Measurements from ENCODE around the gene OTOS. TPM values are rescaled to one million over a fixed set of nuclear protein-coding genes. Genes with fewer than 3 reads are reported as not detected.

The OTOS gene
- total RNA-seq, 1 donor, result not detected

GRCh38 chr2:240137596-240138253 lies 2.7 kb downstream of the OTOS start:
- Histone ChIP-seq H3K4me1 (ENCODE audit: insufficient read depth, low read length) (peaks cover 21% of the 10 kb centered on the region), H3K4me3 (ENCODE audit: low read length) (no peak overlapping the region), H3K9me3 (ENCODE audit: low read depth, low read length) (no peaks in the 10 kb centered on the region), H3K27me3 (ENCODE audit: insufficient read depth, low read length) (no peaks in the 10 kb centered on the region)

- Histone ChIP-seq H3K4me3 (ENCODE audit: low read length) (peak overlapping the region; percentile 69), H3K27me3 (ENCODE audit: insufficient read depth, low read length) (no peaks in the 10 kb centered on the region), H3K4me1 (ENCODE audit: insufficient read depth, low read length) (peaks cover 21% of the 10 kb centered on the region), H3K9me3 (ENCODE audit: low read depth, low read length) (no peaks in the 10 kb centered on the region)
These were observed 3.7 kb downstream of the OTOS start for GRCh38 chr2:240136671-240137292.

GRCh38 chr2:240136013-240136670 lies 4.3 kb downstream of the OTOS start, which contains the start of gene COPS9:
TSS of gene COPS9 (minus strand) at chr2:240136305. CDS start at chr2:240136284, 21 bp downstream.
- peak within 1 kb of the TSS; percentile 69 for H3K4me3 ChIP-seq (ENCODE audit: low read length)
- H3K4me1 ChIP-seq (ENCODE audit: insufficient read depth, low read length), result peaks cover 21% of the 10 kb centered on the region
- H3K27me3 ChIP-seq (ENCODE audit: insufficient read depth, low read length), result no peaks in the 10 kb centered on the region
- no peaks in the 10 kb centered on the region for H3K9me3 ChIP-seq (ENCODE audit: low read depth, low read length)

- Histone ChIP-seq H3K4me3 (ENCODE audit: low read length) (peak overlapping the region; percentile 69), H3K27me3 (ENCODE audit: insufficient read depth, low read length) (no peaks in the 10 kb centered on the region), H3K9me3 (ENCODE audit: low read depth, low read length) (no peaks in the 10 kb centered on the region), H3K4me1 (ENCODE audit: insufficient read depth, low read length) (peaks cover 21% of the 10 kb centered on the region)
These were observed 4.8 kb downstream of the OTOS start for GRCh38 chr2:240135706-240136012.

GRCh38 chr2:240134956-240135520 lies 5.4 kb downstream of the OTOS start:
- Histone ChIP-seq H3K4me3 (ENCODE audit: low read length) (peak overlapping the region; percentile 69), H3K4me1 (ENCODE audit: insufficient read depth, low read length) (peaks cover 21% of the 10 kb centered on the region), H3K27me3 (ENCODE audit: insufficient read depth, low read length) (no peaks in the 10 kb centered on the region), H3K9me3 (ENCODE audit: low read depth, low read length) (no peaks in the 10 kb centered on the region)

- Histone ChIP-seq H3K4me3 (ENCODE audit: low read length) (no peak overlapping the region), H3K27me3 (ENCODE audit: insufficient read depth, low read length) (no peaks in the 10 kb centered on the region), H3K4me1 (ENCODE audit: insufficient read depth, low read length) (peaks cover 21% of the 10 kb centered on the region), H3K9me3 (ENCODE audit: low read depth, low read length) (no peaks in the 10 kb centered on the region)
These were observed 6.0 kb downstream of the OTOS start for GRCh38 chr2:240134466-240134865.

GRCh38 chr2:240133401-240133800 lies 7.1 kb downstream of the OTOS start:
- H3K9me3 ChIP-seq (ENCODE audit: low read depth, low read length), result no peaks in the 10 kb centered on the region
- peaks cover 21% of the 10 kb centered on the region for H3K4me1 ChIP-seq (ENCODE audit: insufficient read depth, low read length)
- no peak overlapping the region for H3K4me3 ChIP-seq (ENCODE audit: low read length)
- no peaks in the 10 kb centered on the region for H3K27me3 ChIP-seq (ENCODE audit: insufficient read depth, low read length)

- H3K4me3 ChIP-seq (ENCODE audit: low read length), result no peak overlapping the region
These were observed 7.8 kb downstream of the OTOS start for GRCh38 chr2:240132651-240132980.

GRCh38 chr2:240131941-240132650 lies 8.4 kb downstream of the OTOS start:
- Histone ChIP-seq H3K4me3 (ENCODE audit: low read length) (no peak overlapping the region), H3K9me3 (ENCODE audit: low read depth, low read length) (no peaks in the 10 kb centered on the region), H3K27me3 (ENCODE audit: insufficient read depth, low read length) (no peaks in the 10 kb centered on the region), H3K4me1 (ENCODE audit: insufficient read depth, low read length) (peaks cover 20% of the 10 kb centered on the region)

More at GRCh38 chr2:240132651-240132980, 7.8 kb downstream of the OTOS start:
- no peaks in the 10 kb centered on the region for H3K9me3 ChIP-seq (ENCODE audit: low read depth, low read length)
- peaks cover 21% of the 10 kb centered on the region for H3K4me1 ChIP-seq (ENCODE audit: insufficient read depth, low read length)
- no peaks in the 10 kb centered on the region for H3K27me3 ChIP-seq (ENCODE audit: insufficient read depth, low read length)

GRCh38 chr2:240131296-240131695 lies 9.2 kb downstream of the OTOS start:
- Histone ChIP-seq H3K4me1 (ENCODE audit: insufficient read depth, low read length) (peaks cover 13% of the 10 kb centered on the region), H3K4me3 (ENCODE audit: low read length) (no peak overlapping the region), H3K27me3 (ENCODE audit: insufficient read depth, low read length) (no peaks in the 10 kb centered on the region), H3K9me3 (ENCODE audit: low read depth, low read length) (no peaks in the 10 kb centered on the region)

- Histone ChIP-seq H3K4me1 (ENCODE audit: insufficient read depth, low read length) (peaks cover 11% of the 10 kb centered on the region), H3K27me3 (ENCODE audit: insufficient read depth, low read length) (no peaks in the 10 kb centered on the region), H3K9me3 (ENCODE audit: low read depth, low read length) (no peaks in the 10 kb centered on the region)
These were observed 9.9 kb downstream of the OTOS start for GRCh38 chr2:240130393-240131195.

GRCh38 chr2:240129731-240130392 lies 10.6 kb downstream of the OTOS start:
- no peaks in the 10 kb centered on the region for H3K9me3 ChIP-seq (ENCODE audit: low read depth, low read length)
- peaks cover 4% of the 10 kb centered on the region for H3K4me1 ChIP-seq (ENCODE audit: insufficient read depth, low read length)
- no peak overlapping the region for H3K4me3 ChIP-seq (ENCODE audit: low read length)
- H3K27me3 ChIP-seq (ENCODE audit: insufficient read depth, low read length), result no peaks in the 10 kb centered on the region

More at GRCh38 chr2:240130393-240131195, 9.9 kb downstream of the OTOS start:
- no peak overlapping the region for H3K4me3 ChIP-seq (ENCODE audit: low read length)

- no peaks in the 10 kb centered on the region for H3K9me3 ChIP-seq (ENCODE audit: low read depth, low read length)
- H3K4me3 ChIP-seq (ENCODE audit: low read length), result no peak overlapping the region
- no peaks in the 10 kb centered on the region for H3K4me1 ChIP-seq (ENCODE audit: insufficient read depth, low read length)
- H3K27me3 ChIP-seq (ENCODE audit: insufficient read depth, low read length), result no peaks in the 10 kb centered on the region
These were observed 11.1 kb downstream of the OTOS start for GRCh38 chr2:240129311-240129710.

GRCh38 chr2:240128608-240129145 lies 11.8 kb downstream of the OTOS start:
- H3K4me3 ChIP-seq (ENCODE audit: low read length), result no peak overlapping the region
- H3K4me1 ChIP-seq (ENCODE audit: insufficient read depth, low read length), result no peaks in the 10 kb centered on the region
- H3K27me3 ChIP-seq (ENCODE audit: insufficient read depth, low read length), result no peaks in the 10 kb centered on the region
- H3K9me3 ChIP-seq (ENCODE audit: low read depth, low read length), result no peaks in the 10 kb centered on the region

All from mononuclear cell (primary cell).